ENCODE data around the gene CAST.

- no peak for TF ChIP-seq CTCF (IDR thresholded peaks at IDR 0.05)
- TF ChIP-seq POLR2AphosphoS5 (IDR thresholded peaks at IDR 0.05) = no peak
- TF ChIP-seq POLR2A (IDR thresholded peaks at IDR 0.05) = no peak
Observed at GRCh38 chr5:96788112-96788749, 126.1 kb downstream of the CAST start.
